ENCODE results near the gene TEAD1. TPM values are rescaled to one million over a fixed set of nuclear protein-coding genes. Genes with fewer than 3 reads are reported as not detected.

TEAD1 gene
- total RNA-seq, 2 donors from 2014 or later, result 32.7 to 56.7 TPM

DNA sequence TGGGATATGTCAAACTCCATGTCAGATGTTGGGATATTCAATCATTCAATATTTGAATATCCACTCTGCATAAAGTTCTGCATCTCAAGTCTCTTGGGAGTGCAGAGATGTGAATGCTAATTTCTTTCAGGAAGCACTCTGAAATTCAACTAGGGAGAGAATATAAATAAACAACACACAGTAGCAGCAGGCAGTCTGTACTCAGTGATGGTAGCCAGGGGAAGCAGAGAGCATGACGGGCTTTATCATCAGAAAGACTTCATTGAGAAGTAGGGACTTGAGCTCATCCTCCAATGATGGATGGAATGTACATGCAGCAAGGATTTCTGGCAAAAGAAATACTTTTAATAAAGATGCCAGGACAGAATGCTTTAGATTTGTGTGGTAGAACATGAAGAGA, 9.8 kb upstream of the TEAD1 start:
- H3K27me3 ChIP-seq, result no peaks in the 10 kb centered on the region
- TF ChIP-seq CTCF (IDR thresholded peaks at IDR 0.05), result no peak
- DNase-seq, result no peak
- intact Hi-C loops (cut with DNase I), result loop anchor here (10.0 kb wide), 1 partner anchor 250 kb away; no protein-coding TSS in a partner anchor
- H3K9me3 ChIP-seq, result no peaks in the 10 kb centered on the region
- no peaks in the 10 kb centered on the region for H3K36me3 ChIP-seq
- H3K4me1 ChIP-seq, result no peaks in the 10 kb centered on the region
- H3K9ac ChIP-seq (ENCODE audit: low read depth in 2 of 2, low read length in 2 of 2), result no peak overlapping the region
- no peak overlapping the region for H3K27ac ChIP-seq
- no peak overlapping the region for H3K4me3 ChIP-seq

DNA sequence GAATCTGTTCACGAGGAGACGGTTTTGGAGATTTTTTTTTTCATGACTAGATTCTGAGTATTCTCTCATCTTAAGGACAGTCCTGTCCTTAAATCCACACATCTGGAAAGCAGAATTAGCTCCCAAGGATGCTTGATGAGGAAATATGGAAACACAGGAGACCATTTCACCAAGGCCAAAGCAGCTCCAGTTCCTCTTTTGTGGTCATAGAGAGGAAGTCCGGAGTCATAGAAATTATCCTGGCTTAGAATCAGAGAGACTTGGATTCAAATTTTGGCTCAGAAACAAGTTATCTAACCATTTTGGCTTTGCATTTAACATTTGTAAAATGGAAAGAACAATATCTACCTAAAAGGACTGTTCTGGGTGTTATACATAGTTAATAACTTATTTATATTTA, 7.3 kb upstream of the TEAD1 start:
- no peaks in the 10 kb centered on the region for H3K36me3 ChIP-seq
- no peaks in the 10 kb centered on the region for H3K4me1 ChIP-seq
- H3K4me3 ChIP-seq, result no peak overlapping the region
- H3K9ac ChIP-seq (ENCODE audit: low read depth in 2 of 2, low read length in 2 of 2), result no peak overlapping the region
- intact Hi-C loops (cut with DNase I), result loop anchor here (10.0 kb wide), 1 partner anchor 252 kb away; no protein-coding TSS in a partner anchor
- no peaks in the 10 kb centered on the region for H3K9me3 ChIP-seq
- no peak for TF ChIP-seq CTCF (IDR thresholded peaks at IDR 0.05)
- H3K27ac ChIP-seq, result no peak overlapping the region
- no peak for DNase-seq
- H3K27me3 ChIP-seq, result no peaks in the 10 kb centered on the region

- H3K27ac ChIP-seq, result no peak overlapping the region
- H3K9ac ChIP-seq (ENCODE audit: low read depth in 2 of 2, low read length in 2 of 2), result no peak overlapping the region
- H3K4me1 ChIP-seq, result no peaks in the 10 kb centered on the region
- intact Hi-C loops (cut with DNase I), result loop anchor here (10.0 kb wide), 1 partner anchor 253 kb away; no protein-coding TSS in a partner anchor
- no peak for TF ChIP-seq CTCF (IDR thresholded peaks at IDR 0.05)
- no peak overlapping the region for H3K4me3 ChIP-seq
- H3K9me3 ChIP-seq, result no peaks in the 10 kb centered on the region
- no peaks in the 10 kb centered on the region for H3K27me3 ChIP-seq
- no peak for DNase-seq
- no peaks in the 10 kb centered on the region for H3K36me3 ChIP-seq
These were observed 6.6 kb upstream of the TEAD1 start for GRCh38 chr11:12667646-12668045.

GRCh38 chr11:12668166-12668565, 6.1 kb upstream of the TEAD1 start:
- Histone ChIP-seq H3K4me1 (no peaks in the 10 kb centered on the region), H3K27me3 (no peaks in the 10 kb centered on the region), H3K4me3 (no peak overlapping the region), H3K36me3 (no peaks in the 10 kb centered on the region), H3K27ac (no peak overlapping the region), H3K9me3 (no peaks in the 10 kb centered on the region), H3K9ac (ENCODE audit: low read depth in 2 of 2, low read length in 2 of 2) (no peak overlapping the region)
- no peak for DNase-seq
- intact Hi-C loops (cut with DNase I), result loop anchor here (10.0 kb wide), 1 partner anchor 253 kb away; no protein-coding TSS in a partner anchor
- no peak for TF ChIP-seq CTCF (IDR thresholded peaks at IDR 0.05)

DNA sequence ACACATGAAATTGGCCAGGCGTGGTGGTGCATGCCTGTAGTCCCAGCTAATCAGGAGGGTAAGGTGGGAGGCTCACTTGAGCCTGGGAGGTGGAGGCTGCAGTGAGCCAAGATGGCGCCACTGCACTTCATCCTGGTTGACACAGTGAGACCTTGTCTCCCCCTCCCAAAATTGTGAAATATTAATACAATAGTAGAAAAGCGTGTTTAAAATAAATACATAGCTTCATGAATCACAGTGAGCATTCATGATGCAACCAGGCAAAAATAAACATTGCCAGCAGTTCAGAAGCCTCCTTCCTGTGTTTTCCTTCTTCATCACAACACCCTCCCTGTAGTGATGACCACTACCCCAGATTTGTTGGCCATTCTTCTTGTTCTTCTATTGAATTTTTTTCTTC, 4.3 kb upstream of the TEAD1 start:
- H3K9me3 ChIP-seq, result no peaks in the 10 kb centered on the region
- intact Hi-C loops (cut with DNase I), result loop anchor here (5.0 to 10.0 kb wide), 2 partner anchors 222 to 255 kb away; no protein-coding TSS in a partner anchor

More for the DNA sequence above, 4.3 kb upstream of the TEAD1 start:
- Histone ChIP-seq H3K4me3 (no peak overlapping the region), H3K27ac (no peak overlapping the region), H3K36me3 (no peaks in the 10 kb centered on the region), H3K9ac (ENCODE audit: low read depth in 2 of 2, low read length in 2 of 2) (no peak overlapping the region), H3K4me1 (no peaks in the 10 kb centered on the region), H3K27me3 (no peaks in the 10 kb centered on the region)
- no peak for DNase-seq
- no peak for TF ChIP-seq CTCF (IDR thresholded peaks at IDR 0.05)

Data from colonic mucosa (tissue), 4 donors.